ENCODE measurements around the gene CASKIN1. TPM values are rescaled to one million over a fixed set of nuclear protein-coding genes. Genes with fewer than 3 reads are reported as not detected.

CASKIN1 gene
- total and polyA plus RNA-seq, 2 of the 8 experiments (the other 6 are each of a cell fraction or from before 2014, with no cell fraction given): 1.2 to 6.4 TPM

GRCh38 chr16:2233046-2233775 lies 36.8 kb upstream of the CASKIN1 start (continued):
- TF ChIP-seq TCF12 (IDR thresholded peaks at IDR 0.05; ENCODE audit: low read depth, low read length) (no peak), CHD7 (IDR thresholded peaks at IDR 0.05; ENCODE audit: insufficient replicate concordance, low read length) (no peak), HDAC6 (IDR thresholded peaks at IDR 0.05; ENCODE audit: low read depth, low read length) (no peak), SIRT6 (IDR thresholded peaks at IDR 0.05; ENCODE audit: low read length) (no peak), JUN (IDR thresholded peaks at IDR 0.05; ENCODE audit: low read depth, low read length) (no peak), HDAC2 (IDR thresholded peaks at IDR 0.05; ENCODE audit: borderline replicate concordance in 1 of 2, low read depth in 2 of 2, low read length in 2 of 2) (no peak), BCL11A (IDR thresholded peaks at IDR 0.05; ENCODE audit: low read depth in 2 of 2, low read length in 2 of 2) (no peak), SP4 (IDR thresholded peaks at IDR 0.05; ENCODE audit: low read length) (no peak), CREB1 (IDR thresholded peaks at IDR 0.05) (no peak)

Measured in H1 (cell line).